Muscle layer of colon (tissue), 2 donors: ENCODE data around the gene TSTD2.
"Not testable (repeated sequence)": the region's sequence is repeated elsewhere in the genome, so short reads cannot be mapped to it uniquely, and the experiment has no call there.

Experiments used
- H3K27ac ChIP-seq: one replicate; pipeline ENCODE4 v1.7.0; 2013; ENCODE audit warnings: low read depth, mild to moderate bottlenecking, low read length, moderate library complexity
- H3K27me3 ChIP-seq, 2 donors: one replicate each; pipeline ENCODE4 v1.7.0; 2013; ENCODE audit warnings: low read length in 2 of 2, mild to moderate bottlenecking in 2 of 2; ENCODE audit not compliant: insufficient read depth in 2 of 2, control insufficient read depth in 1 of 2
- H3K36me3 ChIP-seq: one replicate; pipeline ENCODE4 v1.7.0; 2013; ENCODE audit warnings: mild to moderate bottlenecking, low read length; ENCODE audit not compliant: insufficient read depth
- H3K4me1 ChIP-seq: one replicate; pipeline ENCODE4 v1.7.0; 2013; ENCODE audit warnings: mild to moderate bottlenecking, low read length; ENCODE audit not compliant: insufficient read depth
- H3K4me3 ChIP-seq, 2 donors: one replicate each; pipeline ENCODE4 v1.7.0; 2013; ENCODE audit warnings: low read length in 2 of 2, low read depth in 1 of 2, mild to moderate bottlenecking in 1 of 2, moderate library complexity in 1 of 2
- H3K9ac ChIP-seq: one replicate; pipeline ENCODE4 v1.7.0; 2013; ENCODE audit warnings: low read length
- H3K9me3 ChIP-seq: one replicate; pipeline ENCODE4 v1.7.0; 2013; ENCODE audit warnings: mild to moderate bottlenecking, low read length
- donor health status: abdominal sarcoma.
- donor health status: Adenocarcinoma of cecum.

TSTD2 gene

DNA sequence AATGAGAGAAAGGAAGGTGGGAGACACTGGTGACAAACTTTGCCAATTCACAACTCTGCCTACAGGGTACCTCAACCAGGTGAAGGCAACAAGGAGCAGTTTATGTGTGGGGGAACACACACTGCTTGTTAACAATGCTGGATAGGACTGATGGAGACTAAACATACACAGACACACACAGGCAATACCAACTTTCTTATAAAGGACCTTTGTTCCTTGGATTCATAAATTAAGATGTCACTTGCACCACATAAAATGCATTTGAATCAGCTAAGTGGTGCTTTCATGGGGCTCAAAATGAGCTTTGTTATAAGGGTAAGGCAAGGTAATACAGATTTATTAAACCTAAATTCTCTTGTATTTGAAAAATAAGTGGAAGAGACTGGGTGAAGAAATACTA lies 4.0 kb downstream of the TSTD2 start:
- no peak overlapping the region for H3K9ac ChIP-seq
- H3K27ac ChIP-seq = no peak overlapping the region
- no peaks in the 10 kb centered on the region for H3K9me3 ChIP-seq
- H3K4me1 ChIP-seq = peaks cover 38% of the 10 kb centered on the region
- no peaks in the 10 kb centered on the region for H3K27me3 ChIP-seq
- no peak overlapping the region for H3K4me3 ChIP-seq
- H3K36me3 ChIP-seq = peaks cover 17% of the 10 kb centered on the region

GRCh38 chr9:97628668-97629067 lies 4.5 kb downstream of the TSTD2 start:
- Histone ChIP-seq H3K27ac (no peak overlapping the region), H3K27me3 (no peaks in the 10 kb centered on the region), H3K9me3 (no peaks in the 10 kb centered on the region), H3K36me3 (peaks cover 21% of the 10 kb centered on the region), H3K9ac (no peak overlapping the region), H3K4me3 (no peak overlapping the region), H3K4me1 (peaks cover 37% of the 10 kb centered on the region)

- Histone ChIP-seq H3K4me1 (peaks cover 37% of the 10 kb centered on the region), H3K27ac (no peak overlapping the region), H3K27me3 (no peaks in the 10 kb centered on the region), H3K4me3 (peak overlapping the region in 1 of 2 donors; percentile 1), H3K36me3 (peaks cover 21% of the 10 kb centered on the region), H3K9ac (no peak overlapping the region), H3K9me3 (no peaks in the 10 kb centered on the region)
These were observed 5.5 kb downstream of the TSTD2 start for GRCh38 chr9:97627624-97628023.

GRCh38 chr9:97625620-97626019 lies 7.5 kb downstream of the TSTD2 start:
- peaks cover 25% of the 10 kb centered on the region for H3K4me1 ChIP-seq
- H3K9me3 ChIP-seq = no peaks in the 10 kb centered on the region
- no peak overlapping the region for H3K9ac ChIP-seq
- H3K27me3 ChIP-seq = no peaks in the 10 kb centered on the region
- no peak overlapping the region for H3K4me3 ChIP-seq
- peaks cover 21% of the 10 kb centered on the region for H3K36me3 ChIP-seq
- H3K27ac ChIP-seq = no peak overlapping the region

GRCh38 chr9:97623946-97624345 lies 9.2 kb downstream of the TSTD2 start:
- Histone ChIP-seq H3K9me3 (no peaks in the 10 kb centered on the region), H3K4me3 (no peak overlapping the region), H3K36me3 (peaks cover 21% of the 10 kb centered on the region), H3K9ac (no peak overlapping the region), H3K27ac (no peak overlapping the region), H3K27me3 (no peaks in the 10 kb centered on the region), H3K4me1 (peaks cover 18% of the 10 kb centered on the region)

DNA sequence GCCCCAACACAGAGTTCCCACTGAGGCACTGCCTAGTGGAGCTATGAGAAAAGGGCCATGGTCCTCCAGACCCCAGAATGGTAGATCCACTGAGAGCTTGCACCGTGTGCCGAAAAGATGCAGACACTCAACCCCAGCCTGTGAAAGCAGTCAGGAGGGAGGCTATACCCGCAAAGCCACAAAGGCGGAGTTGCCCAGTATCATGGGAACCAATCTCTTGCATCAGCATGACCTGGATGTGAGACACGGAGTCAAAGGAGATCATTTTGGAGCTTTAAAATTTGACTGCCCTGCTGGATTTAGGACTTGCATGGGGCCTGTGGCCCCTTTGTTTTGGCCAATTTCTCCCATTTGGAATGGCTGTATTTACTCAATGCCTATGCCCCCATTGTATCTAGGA lies 10.7 kb downstream of the TSTD2 start:
- not testable (repeated sequence) for H3K27me3 ChIP-seq, H3K9ac ChIP-seq, H3K9me3 ChIP-seq, H3K4me1 ChIP-seq, H3K27ac ChIP-seq, H3K4me3 ChIP-seq
- H3K36me3 ChIP-seq = peaks cover 23% of the 10 kb centered on the region

DNA sequence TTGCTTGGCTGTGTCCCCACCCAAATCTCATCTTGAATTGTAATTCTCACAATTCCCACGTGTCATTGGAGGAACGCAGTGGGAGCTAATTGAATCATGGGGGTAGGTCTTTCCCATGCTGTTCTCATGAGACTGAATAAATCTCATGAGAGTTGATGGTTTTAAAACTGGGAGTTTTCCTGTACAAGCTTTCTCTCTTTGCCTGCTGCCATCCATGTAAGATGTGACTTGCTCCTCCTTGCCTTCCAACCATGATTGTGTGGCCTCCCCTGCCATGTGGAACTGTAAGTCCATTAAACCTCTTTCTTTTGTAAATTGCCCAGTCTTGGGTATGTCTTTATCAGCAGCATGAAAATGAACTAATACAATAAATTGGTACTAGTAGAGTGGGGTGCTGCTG lies 13.1 kb downstream of the TSTD2 start:
- not testable (repeated sequence) for H3K9ac ChIP-seq, H3K27ac ChIP-seq, H3K9me3 ChIP-seq, H3K4me3 ChIP-seq, H3K27me3 ChIP-seq, H3K4me1 ChIP-seq
- H3K36me3 ChIP-seq = peaks cover 28% of the 10 kb centered on the region

- Histone ChIP-seq H3K36me3 (peaks cover 17% of the 10 kb centered on the region), H3K4me1 (peaks cover 11% of the 10 kb centered on the region), H3K9ac (no peak overlapping the region), H3K27me3 (no peaks in the 10 kb centered on the region), H3K27ac (no peak overlapping the region), H3K4me3 (no peak overlapping the region), H3K9me3 (no peaks in the 10 kb centered on the region)
These were observed 15.2 kb downstream of the TSTD2 start for GRCh38 chr9:97617939-97618416.

DNA sequence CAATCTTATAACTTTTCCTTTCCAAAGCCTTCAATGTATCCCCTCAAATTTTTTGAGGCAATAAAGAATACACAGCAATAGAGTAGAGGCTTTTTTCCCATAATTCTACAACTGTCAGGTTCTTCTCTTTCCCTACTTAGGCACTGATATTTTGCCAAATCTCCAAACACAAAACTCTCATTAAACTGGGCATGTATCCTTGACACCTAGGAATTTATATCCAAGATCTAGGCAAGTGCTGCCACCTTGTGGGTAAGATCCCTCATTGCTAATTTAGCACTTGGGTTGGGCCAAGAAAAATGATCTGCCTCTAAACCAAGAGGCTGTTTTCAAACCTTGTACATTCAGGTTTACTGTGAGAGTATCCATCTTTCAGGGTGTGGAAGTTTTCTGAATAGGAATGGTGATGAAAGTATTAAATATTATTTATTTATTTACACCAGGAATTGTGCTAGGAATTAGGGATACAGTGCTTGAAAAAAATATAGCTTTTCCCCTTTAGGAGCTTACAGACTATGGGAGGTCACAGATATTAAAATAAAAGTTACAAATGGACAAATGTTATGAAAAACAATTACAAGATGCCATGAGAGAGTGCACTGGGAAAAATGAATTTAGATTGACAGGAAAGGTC lies 17.6 kb downstream of the TSTD2 start:
- H3K9me3 ChIP-seq = no peaks in the 10 kb centered on the region
- H3K27ac ChIP-seq = no peak overlapping the region
- H3K9ac ChIP-seq = no peak overlapping the region
- H3K36me3 ChIP-seq = peaks cover 34% of the 10 kb centered on the region
- no peak overlapping the region for H3K4me3 ChIP-seq
- no peaks in the 10 kb centered on the region for H3K27me3 ChIP-seq
- H3K4me1 ChIP-seq = peaks cover 11% of the 10 kb centered on the region

- Histone ChIP-seq H3K4me1 (no peaks in the 10 kb centered on the region), H3K27ac (no peak overlapping the region), H3K36me3 (peaks cover 56% of the 10 kb centered on the region), H3K9me3 (no peaks in the 10 kb centered on the region), H3K4me3 (no peak overlapping the region), H3K9ac (no peak overlapping the region), H3K27me3 (no peaks in the 10 kb centered on the region)
These were observed 28.1 kb downstream of the TSTD2 start for GRCh38 chr9:97604901-97605645.

GRCh38 chr9:97602430-97602829 lies 30.7 kb downstream of the TSTD2 start:
- Histone ChIP-seq H3K4me3 (no peak overlapping the region), H3K9ac (no peak overlapping the region), H3K27me3 (no peaks in the 10 kb centered on the region), H3K27ac (no peak overlapping the region), H3K4me1 (peaks cover 10% of the 10 kb centered on the region), H3K36me3 (peaks cover 68% of the 10 kb centered on the region), H3K9me3 (no peaks in the 10 kb centered on the region)
